Measurements from ENCODE around the gene UQCRH. TPM values are rescaled to one million over a fixed set of nuclear protein-coding genes. Genes with fewer than 3 reads are reported as not detected.
A peak's percentile ranks its signal among the peaks of the same experiment; 100 is the strongest.
"Not testable (repeated sequence)": the region's sequence is repeated elsewhere in the genome, so short reads cannot be mapped to it uniquely, and the experiment has no call there.

The UQCRH gene
- total RNA-seq, 1 donor from 2014 or later: 1,143 TPM

DNA sequence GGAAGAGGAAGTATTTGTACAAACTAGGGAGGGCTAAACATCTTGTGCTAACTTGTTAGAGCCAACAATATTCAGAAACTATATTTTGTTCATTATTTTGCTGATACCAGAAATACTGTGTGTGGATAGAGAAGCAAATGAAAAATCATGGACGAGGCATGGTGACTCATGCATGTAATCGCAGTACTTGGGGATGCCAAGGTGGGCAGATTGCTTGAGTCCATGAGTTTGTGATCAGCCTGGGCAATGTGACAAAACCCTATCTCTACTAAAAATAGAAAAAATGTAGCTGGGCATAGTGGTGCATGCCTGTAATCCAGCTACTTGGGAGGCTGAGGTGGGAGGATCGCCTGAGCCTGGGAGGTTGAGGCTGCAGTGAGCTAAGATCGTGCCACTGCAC, 13.5 kb upstream of the UQCRH start:
- DNase-seq (no peak), ATAC-seq (ENCODE audit: poor library complexity) (no peak)
- intact Hi-C loops (cut with DNase I): no loop called here

DNA sequence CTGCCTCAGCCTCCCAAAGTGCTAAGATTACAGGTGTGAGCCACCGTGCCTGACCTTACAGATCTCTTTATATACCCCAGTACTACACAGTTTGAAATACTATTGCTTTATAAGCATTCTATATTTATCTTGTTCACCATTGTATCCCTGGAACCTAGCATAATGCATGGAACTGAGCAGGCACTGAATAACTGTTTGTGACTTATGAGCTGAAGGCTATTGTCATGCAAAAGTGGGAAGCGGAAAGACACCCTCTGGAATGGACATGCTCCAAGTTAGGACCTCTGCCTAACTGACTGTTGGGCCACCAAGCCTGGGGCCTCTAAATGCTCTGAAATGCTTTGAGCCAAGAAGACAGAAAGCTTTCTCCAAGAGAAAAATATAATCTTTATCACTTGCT, 8.2 kb upstream of the UQCRH start:
- intact Hi-C loops (cut with DNase I): no loop called here
- no peak for ATAC-seq (ENCODE audit: poor library complexity)
- DNase-seq: no peak

DNA sequence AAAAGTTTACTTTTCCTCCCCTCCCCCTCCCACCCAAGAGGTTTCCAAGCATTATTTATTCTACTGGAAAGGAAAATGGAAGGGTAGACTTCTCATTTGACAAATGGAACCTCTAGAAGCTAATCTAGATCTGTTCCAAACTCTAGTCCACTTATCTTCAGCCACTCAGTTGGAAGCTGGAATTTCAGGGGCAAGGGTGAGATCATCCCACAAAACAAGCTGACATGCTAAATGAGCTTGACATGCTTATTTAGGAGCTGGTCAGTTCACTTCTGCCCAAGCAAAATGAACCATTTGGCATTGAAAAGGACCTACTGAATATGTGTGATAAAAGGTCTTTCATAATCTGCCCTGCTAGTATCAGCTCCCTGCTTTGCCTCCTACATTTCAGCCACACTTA, 5.1 kb upstream of the UQCRH start:
- intact Hi-C loops (cut with DNase I): no loop called here
- DNase-seq (no peak), ATAC-seq (ENCODE audit: poor library complexity) (no peak)

DNA sequence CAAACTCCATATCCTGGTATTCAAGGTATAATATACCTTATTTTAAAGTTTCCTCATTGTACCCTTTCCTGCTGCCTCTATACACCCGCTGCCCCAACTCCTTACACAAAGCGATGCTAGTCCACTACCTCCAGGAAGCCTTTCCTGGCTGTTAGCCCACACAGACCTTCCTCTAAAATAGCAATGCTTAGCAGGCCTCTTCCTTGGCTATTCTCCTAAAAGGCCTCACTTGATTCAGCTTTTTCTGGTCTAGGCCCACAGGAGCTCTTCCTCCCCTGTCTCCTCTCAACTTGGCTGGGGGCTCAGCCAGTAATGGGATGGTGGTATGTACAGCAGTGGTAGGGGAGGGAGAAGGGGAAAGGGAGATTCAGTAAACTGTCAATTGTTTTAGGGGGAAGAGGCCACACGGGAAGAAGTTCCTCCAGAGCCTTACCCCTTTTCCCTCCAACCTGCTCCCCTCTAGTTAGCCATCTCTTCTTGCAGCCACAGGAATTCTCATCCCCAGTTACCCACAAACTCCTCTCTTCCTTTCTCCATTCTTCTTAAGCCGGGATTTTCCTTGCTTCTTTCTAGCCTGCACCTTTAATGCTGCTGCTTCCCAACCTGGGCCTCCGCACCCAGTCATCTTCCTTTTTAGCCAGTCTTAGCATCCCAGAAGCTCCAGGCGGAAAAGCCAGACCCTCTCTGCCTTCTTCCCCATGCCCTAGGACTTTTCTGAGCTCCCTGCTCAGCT, 2.7 kb upstream of the UQCRH start:
- DNase-seq (no peak), ATAC-seq (ENCODE audit: poor library complexity) (no peak)
- intact Hi-C loops (cut with DNase I): loop anchor here (5.0 kb wide), 1 partner anchor 41 kb away; the partner anchor contains the start of gene NSUN4

DNA sequence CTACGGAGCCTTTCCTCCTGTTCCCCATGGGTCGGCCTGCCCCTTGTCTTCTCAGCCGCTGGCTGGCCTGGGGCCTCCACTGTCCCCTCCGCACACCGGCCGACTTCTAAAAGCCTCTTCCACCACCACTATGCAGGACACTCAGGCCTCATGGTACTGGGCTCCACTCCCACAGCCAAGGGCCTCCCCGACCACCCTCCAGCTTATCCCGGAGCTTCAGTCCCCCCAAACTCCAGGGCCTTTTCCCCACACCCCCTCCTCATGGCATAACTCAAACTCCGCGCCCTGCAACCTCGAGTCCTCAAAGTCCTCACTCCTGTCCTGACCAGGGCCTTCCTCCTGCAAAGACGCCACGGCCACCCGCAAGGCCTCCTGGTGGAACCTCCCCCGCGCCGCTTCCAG, 2.1 kb upstream of the UQCRH start:
- ATAC-seq (ENCODE audit: poor library complexity) (no peak), DNase-seq (no peak)
- intact Hi-C loops (cut with DNase I): loop anchor here (5.0 kb wide), 1 partner anchor 41 kb away; the partner anchor contains the start of gene NSUN4

DNA sequence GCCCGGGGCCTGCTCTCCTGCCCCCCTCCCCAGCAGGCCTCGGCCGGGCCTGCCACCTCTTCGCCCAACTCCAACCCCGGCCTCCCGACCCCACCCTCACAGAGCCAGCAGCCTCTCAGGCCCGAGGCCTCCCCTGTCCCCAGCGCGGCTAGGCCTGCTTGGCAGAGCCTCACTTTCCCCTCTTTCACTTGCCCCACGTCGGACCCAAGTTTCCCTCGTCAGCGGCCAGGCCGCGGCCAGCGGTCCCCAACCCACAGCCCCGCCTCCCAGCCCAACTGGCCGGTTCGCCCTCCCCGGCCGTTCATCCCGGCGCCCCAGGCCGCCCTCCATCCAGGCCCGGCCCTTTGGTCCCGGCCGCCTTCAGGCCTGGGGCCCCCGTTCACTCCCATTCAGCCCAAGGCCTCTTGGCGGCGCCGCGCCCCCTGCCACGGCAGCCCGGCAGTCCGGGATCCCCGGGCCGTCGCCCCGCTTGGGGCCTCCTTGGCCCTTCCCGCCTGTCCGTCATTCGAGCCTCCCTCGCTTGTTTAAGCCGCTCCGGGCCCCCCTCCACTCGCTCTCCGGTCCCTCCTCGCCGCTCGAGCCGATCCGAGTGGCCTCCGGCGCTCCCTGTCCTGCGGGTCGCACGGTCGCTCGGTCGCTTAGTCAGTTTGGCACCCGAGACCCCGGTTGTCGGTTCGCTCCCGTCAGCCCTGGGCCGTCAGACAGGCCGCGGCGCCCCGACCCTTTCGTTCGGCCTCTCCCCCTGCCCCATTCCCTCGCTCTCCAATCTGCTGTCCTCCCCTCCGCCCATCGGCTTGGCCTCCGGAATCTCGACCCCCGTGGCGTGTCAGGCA, 1.5 kb upstream of the UQCRH start:
- intact Hi-C loops (cut with DNase I): loop anchor here (5.0 kb wide), 1 partner anchor 40 kb away; the partner anchor contains the start of gene NSUN4
- peak; percentile 59 for DNase-seq
- ATAC-seq (ENCODE audit: poor library complexity): peak; percentile 28

DNA sequence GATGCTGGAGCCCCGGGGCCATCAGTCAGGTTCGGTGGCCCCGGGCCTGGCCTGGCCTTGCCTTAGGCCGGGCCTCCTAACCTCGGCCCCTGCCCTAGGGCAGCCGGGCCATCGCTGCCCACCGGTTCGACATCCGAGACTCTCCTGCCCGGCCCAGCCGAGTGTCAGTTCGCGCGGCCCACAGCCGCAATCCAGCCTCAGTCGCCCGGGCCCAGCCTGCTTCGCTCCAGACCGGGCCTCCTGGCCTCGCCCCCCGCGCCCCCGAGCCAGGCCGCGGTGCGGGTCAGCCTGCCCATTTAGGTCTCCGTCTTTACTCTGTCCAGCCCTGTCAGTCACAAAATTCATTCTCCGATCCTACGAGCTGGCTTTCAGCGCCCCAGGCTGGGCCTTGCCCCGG, 859 bp upstream of the UQCRH start:
- DNase-seq: no peak
- ATAC-seq (ENCODE audit: poor library complexity): peak; percentile 36
- intact Hi-C loops (cut with DNase I): loop anchor here (5.0 kb wide), 1 partner anchor 40 kb away; the partner anchor contains the start of gene NSUN4

DNA sequence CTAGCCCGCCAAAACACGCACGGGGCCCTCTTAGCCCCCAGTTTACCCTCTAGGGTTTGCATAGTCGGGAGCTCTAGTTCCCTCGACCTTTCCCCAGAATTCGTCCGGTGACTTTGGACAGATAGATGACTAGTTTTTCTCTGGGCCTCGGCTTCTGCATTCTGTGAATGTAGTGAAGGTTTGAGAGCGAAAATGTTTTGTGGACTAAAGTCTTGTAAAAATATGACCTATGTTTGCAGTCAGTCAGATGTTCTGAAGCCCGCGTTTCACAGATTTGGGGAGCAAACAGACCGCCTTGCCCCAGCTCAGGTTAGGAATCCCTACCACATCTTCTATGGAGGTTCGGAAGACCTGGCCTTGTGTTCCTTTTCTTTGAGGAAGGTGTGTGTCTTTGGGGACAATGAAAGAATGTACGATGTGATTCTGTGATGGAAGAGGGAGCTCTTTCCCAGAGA, 401 bp downstream of the UQCRH start:
- intact Hi-C loops (cut with DNase I): loop anchor here (5.0 kb wide), 1 partner anchor 38 kb away; the partner anchor contains the start of gene NSUN4
- no peak for ATAC-seq (ENCODE audit: poor library complexity)
- DNase-seq: no peak

DNA sequence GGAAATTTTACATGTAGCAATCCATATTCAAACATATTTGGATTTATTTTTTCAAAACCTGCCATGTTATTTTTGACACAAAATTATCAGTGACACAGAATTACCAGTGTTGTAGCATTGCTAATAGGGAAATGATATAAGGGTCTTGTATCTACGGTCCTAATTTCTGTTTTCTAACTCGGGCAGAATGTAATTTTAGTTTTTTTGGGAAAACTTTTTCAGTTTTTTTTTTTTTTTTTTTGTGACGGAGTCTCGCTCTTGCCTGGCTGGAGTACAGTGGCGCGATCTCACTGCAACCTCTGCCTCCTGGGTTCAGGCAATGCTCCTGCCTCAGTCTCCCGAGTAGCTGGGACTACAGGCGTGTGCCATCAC, 2.6 kb downstream of the UQCRH start:
- ATAC-seq (ENCODE audit: poor library complexity) (no peak), DNase-seq (no peak)
- intact Hi-C loops (cut with DNase I): no loop called here

DNA sequence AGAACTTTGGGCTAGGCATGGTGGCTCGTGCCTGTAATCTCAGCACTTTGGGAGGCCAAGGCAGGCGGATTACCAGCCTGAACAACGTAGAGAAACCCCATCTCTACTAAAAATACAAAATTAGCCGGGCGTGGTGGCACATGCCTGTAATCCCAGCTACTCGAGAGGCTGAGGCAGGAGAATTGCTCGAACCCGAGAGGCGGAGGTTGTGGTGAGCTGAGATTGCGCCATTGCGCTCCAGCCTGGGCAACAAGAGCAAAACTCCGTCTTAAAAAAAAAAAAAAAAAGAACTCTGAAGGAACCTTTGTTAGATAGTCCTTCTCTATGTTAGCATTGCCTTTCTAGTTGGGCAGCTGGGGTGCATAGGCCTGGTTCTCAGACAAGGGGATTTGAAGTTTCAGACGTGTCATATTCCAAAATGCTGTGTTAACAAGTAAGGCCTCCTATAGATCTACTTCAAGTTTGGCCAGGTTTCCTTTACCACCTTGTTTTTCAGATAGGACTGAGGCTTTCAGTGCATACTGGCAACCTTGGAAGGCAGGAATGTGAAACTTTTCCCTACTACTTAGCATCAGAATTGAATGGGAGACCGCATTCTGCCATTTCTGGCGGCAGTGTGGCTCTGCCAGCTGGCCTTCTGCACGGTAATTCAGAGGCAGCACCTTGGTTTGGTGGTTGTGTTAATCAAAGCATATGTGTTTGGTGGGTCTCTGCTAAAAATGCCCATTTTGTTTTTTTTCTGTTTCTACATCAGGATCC, 6.1 kb downstream of the UQCRH start:
- DNase-seq: no peak
- intact Hi-C loops (cut with DNase I): no loop called here
- no peak for ATAC-seq (ENCODE audit: poor library complexity)

DNA sequence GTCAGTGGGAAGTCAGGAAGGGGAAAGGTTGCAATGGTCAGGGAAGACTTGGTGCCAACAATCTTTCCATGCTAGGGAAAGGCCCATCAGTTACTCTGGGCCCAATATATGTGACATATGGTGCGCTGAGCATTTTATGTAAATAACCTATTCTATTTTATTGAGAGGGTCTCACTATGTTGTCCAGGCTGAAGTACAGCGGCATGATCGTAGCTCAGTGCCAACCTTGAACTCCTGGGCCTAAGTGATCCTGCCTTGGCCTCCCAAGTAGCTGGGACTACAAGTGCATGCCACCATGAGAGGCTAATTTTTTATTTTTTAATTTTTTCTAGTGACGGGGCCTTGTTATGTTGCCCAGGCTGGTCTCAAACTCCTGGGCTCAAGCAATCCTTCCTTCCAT, 6.8 kb downstream of the UQCRH start:
- intact Hi-C loops (cut with DNase I): no loop called here
- DNase-seq (no peak), ATAC-seq (ENCODE audit: poor library complexity) (no peak)

DNA sequence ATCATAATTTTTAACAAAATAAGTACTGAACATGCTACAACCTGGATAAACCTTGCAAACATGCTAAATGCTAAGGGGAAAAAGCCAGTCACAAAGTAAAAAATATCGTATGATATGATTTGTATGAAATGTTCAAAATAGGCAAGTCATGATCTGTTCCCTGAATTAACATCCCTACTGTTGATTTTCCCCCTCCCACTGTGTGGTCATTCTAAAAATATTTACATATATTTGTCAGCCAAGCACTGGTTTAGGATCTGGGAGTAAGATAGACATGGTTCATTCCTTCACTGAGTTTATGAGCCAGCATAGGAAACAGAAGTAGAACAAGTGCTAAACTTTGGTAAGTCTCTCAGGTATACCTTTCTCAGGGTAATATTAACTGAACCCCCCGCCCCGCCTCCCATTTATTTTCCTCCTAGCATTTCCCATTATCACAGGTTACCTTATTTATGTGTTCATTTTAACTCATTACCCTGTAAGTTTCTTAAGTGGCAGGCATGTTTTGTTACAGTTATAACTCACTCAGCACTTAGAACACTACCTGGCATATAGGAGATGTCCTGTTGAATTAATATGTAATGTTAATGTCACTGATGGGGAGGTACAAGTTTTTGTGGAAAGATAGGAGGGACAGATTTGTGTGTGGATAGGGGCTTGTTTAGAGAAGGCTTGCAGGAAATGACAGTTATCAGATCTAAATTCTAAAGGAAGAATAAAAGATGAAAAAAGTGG, 12.3 kb downstream of the UQCRH start:
- DNase-seq (no peak), ATAC-seq (ENCODE audit: poor library complexity) (no peak)
- intact Hi-C loops (cut with DNase I): no loop called here

DNA sequence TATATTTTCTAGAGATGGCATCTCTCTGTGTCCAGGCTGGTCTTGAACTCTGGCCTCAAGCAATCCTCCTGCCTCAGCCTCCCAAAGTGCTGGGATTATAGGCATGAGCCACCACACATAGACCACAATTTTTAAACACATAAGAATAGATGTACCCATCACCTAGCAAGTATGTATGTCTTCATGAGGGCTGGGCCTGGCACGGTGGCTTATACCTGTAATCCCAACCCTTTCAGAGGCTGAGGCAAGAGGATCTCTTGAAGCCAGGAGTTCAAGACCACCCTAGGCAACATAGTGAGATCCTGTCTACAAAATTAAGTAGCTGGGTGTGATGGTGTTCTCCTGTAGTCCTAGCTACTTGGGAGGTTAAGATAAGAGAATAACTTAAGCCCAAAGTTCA, 13.8 kb downstream of the UQCRH start:
- ATAC-seq (ENCODE audit: poor library complexity) (no peak), DNase-seq (no peak)
- intact Hi-C loops (cut with DNase I): no loop called here

DNA sequence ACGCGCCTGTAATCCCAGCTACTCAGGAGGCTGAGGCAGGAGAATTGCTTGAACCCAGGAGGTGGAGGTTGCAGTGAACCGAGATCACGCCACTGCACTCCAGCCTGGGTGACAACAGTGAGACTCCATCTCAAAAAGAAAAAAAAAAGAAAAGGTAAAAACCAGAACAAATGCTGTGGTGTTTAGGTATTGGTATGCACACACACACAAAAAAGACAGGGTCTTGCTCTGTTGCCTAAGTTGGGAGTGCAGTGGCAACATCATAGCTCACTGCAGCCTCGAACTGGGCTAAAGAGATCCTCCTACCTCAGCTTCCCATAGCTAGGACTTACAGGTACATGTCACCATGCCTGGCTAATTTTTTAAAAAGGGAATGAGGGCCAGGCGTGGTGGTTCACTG, 15.8 kb downstream of the UQCRH start:
- DNase-seq; ATAC-seq (ENCODE audit: poor library complexity); intact Hi-C loops (cut with DNase I): not testable (repeated sequence)

DNA sequence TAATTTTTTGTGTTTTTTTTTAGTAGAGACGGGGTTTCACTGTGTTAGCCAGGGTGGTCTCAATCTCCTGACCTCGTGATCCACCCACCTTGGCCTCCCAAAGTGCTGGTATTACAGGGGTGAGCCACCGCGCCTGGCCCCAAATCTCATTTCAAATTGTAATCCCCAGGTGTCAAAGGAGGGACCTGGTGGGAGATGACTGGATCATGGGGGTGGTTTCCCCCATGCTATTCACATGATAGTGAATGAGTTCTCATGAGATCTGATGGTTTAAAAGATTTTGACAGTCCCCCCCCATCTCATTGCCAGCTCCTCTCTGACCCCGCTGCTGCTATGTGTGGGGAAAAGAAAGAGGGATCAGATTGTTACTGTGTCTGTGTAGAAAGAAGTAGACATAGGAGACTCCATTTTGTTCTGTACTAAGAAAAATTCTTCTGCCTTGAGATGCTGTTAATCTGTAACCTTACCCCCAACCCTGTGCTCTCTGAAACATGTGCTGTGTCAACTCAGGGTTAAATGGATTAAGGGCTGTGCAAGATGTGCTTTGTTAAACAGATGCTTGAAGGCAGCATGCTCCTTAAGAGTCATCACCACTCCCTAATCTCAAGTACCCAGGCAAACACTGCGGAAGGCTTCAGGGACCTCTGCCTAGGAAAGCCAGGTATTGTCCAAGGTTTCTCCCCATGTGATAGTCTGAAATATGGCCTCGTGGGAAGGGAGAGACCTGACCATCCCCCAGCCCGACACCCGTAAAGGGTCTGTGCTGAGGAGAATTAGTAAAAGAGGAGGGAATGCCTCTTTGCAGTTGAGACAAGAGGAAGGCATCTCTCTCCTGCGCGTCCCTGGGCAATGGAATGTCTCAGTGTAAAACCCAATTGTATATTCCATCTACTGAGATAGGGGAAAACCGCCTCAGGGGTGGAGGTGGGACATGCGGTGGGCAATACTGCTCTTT, 16.7 kb downstream of the UQCRH start:
- intact Hi-C loops (cut with DNase I); DNase-seq; ATAC-seq (ENCODE audit: poor library complexity): not testable (repeated sequence)

DNA sequence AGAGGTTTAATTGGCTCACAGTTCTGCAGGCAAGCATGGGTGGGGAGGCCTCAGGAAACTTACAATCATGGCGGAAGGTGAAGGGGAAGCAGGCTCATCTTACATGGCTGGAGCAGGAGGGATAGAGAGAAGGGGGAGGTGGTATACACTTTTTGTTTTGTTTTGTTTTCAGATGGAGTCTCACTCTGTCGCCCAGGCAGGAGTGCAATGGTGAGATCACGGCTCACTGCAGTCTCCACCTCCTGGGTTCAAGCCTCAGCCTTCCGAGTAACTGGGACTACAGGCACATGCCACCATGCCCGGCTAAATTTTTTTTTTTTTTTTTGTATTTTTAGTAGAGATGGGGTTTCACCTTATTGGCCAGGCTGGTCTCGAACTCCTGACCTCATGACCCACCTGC, 18.7 kb downstream of the UQCRH start:
- ATAC-seq (ENCODE audit: poor library complexity); intact Hi-C loops (cut with DNase I): not testable (repeated sequence)

More for the DNA sequence above, 18.7 kb downstream of the UQCRH start:
- DNase-seq: not testable (repeated sequence)

Data from Right ventricle myocardium superior (tissue), 1 donor.